Activated T-helper 1 cell treated with anti-CD3 and anti-CD28 coated beads, Interleukin-12 subunit alpha, Interleukin-12 subunit beta, Interleukin-2, Interleukin-4 antibody, amounts not matched to agents 30 ng/mL and 10 ng/mL and 1 ng/mL, durations not matched to agents 14 hours and 24 hours and 36 hours (primary cell): ENCODE results near the gene SLC30A1. TPM values are rescaled to one million over a fixed set of nuclear protein-coding genes. Genes with fewer than 3 reads are reported as not detected.
"Not testable (repeated sequence)": the region's sequence is repeated elsewhere in the genome, so short reads cannot be mapped to it uniquely, and the experiment has no call there.

Experiments used
- DNase-seq: peaks from one replicate; pipeline ENCODE4 v3.0.0; 2021; ENCODE audit warnings: low spot score
- H3K27ac Mint-ChIP-seq: one replicate; pipeline ENCODE4 v1.8.0; 2021; ENCODE audit warnings: mild to moderate bottlenecking, mixed read lengths
- H3K27me3 Mint-ChIP-seq: one replicate; pipeline ENCODE4 v1.8.0; 2022; ENCODE audit warnings: mild to moderate bottlenecking, moderate library complexity, mixed read lengths; ENCODE audit not compliant: insufficient read depth
- H3K36me3 Mint-ChIP-seq: one replicate; pipeline ENCODE4 v1.8.0; 2021; ENCODE audit warnings: low read depth, mixed read lengths
- H3K4me1 Mint-ChIP-seq: one replicate; pipeline ENCODE4 v1.8.0; 2021; ENCODE audit warnings: low read depth, mixed read lengths
- H3K4me3 Mint-ChIP-seq: one replicate; pipeline ENCODE4 v1.8.0; 2021; ENCODE audit warnings: mild to moderate bottlenecking, moderate library complexity, mixed read lengths
- H3K9me3 Mint-ChIP-seq: one replicate; pipeline ENCODE4 v1.8.0; 2021; ENCODE audit warnings: mixed read lengths
- intact Hi-C: fragments of 100-400 bp; cut with micrococcal nuclease; formaldehyde crosslinking; loops from one replicate; pipeline ENCODE4 v1.15.1; 2024
- total RNA-seq: library from RNA; stranded (reverse); gene quantifications from 2 replicates; pipeline ENCODE4 v1.2.3, GENCODE V29; 2022

The SLC30A1 gene, protein sequence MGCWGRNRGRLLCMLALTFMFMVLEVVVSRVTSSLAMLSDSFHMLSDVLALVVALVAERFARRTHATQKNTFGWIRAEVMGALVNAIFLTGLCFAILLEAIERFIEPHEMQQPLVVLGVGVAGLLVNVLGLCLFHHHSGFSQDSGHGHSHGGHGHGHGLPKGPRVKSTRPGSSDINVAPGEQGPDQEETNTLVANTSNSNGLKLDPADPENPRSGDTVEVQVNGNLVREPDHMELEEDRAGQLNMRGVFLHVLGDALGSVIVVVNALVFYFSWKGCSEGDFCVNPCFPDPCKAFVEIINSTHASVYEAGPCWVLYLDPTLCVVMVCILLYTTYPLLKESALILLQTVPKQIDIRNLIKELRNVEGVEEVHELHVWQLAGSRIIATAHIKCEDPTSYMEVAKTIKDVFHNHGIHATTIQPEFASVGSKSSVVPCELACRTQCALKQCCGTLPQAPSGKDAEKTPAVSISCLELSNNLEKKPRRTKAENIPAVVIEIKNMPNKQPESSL
- 10.6 and 12.0 TPM in 2 replicates for total RNA-seq

DNA sequence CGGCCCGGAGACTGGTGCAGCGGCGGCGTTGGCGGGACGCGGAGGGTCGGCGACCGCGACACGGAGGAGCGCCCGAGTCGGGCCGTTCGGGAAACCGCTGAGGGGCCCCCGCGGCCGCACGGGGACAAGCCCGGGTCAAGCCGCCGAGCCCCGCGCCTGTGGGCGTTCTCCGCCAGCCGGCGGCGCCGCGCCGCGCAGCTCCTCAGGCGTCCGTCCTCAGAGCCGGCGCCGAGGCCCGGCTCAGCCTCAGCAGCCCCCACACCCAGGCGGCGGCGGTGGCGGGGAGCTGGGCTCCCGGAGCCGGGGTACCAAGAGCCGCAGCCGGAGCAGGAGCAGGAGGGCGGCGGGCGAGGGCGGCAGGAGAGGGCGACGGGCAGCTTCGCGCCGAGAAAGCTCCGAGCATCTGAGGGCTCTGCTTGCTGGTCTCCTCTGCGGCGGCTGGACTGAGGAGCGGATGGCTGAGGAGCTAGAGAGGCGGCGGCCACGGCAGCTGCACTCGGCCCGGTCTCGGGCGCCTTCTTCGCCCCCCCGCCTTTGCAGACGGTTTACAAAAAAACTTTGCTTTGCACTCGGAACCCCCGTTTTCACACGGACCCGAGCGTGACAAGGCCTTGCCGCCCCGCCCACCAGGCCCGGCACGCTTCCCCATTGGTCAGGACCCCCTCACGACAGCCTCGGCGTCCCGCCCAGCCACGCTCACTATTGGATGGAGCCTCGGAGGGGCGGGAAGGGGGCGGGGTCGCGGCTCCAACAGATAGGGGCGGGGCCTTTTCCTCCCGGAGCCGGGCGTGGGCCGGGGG, at the start of gene SLC30A1:
SLC30A1 (minus strand) TSS at position 522 of the 800 bp plus-strand sequence. CDS start 549 bp downstream, outside the sequence.
- peaks cover 42% of the 10 kb centered on the region for H3K4me1 Mint-ChIP-seq
- peak within 1 kb of the TSS; percentile 94 for H3K4me3 Mint-ChIP-seq
- peak; percentile 99 for DNase-seq

DNA sequence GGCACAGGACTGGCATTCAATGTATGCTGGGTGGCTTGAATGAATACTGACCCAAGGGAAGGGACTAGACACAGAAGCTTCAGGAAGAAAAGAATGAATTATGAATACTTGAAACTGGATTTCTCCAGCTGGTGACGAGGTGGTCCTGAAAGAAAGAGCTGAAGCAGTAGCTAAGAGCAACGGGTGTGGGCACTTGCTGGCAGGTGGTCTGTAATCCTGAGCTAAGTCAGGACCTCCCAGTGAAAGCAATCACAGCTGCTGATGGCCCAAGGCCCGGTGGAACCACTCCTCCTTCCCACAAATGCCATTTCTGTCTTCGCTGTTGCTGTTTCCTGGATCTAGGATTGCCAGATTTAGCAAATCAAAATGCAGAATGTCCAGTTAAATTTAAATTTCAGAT, 49.5 kb upstream of the SLC30A1 start:
- no peak for DNase-seq
- no peak overlapping the region for H3K27ac Mint-ChIP-seq
- intact Hi-C loops: no loop called here
- H3K9me3 Mint-ChIP-seq: no peaks in the 10 kb centered on the region
- no peaks in the 10 kb centered on the region for H3K36me3 Mint-ChIP-seq
- peaks cover 10% of the 10 kb centered on the region for H3K27me3 Mint-ChIP-seq
- H3K4me3 Mint-ChIP-seq: no peak overlapping the region
- H3K4me1 Mint-ChIP-seq: peaks cover 14% of the 10 kb centered on the region

More for the DNA sequence above, at the start of gene SLC30A1:
- Mint-ChIP-seq H3K9me3 (no peaks in the 10 kb centered on the region), H3K27ac (peak within 1 kb of the TSS; percentile 88), H3K36me3 (peaks cover 17% of the 10 kb centered on the region), H3K27me3 (peaks cover under 1% of the 10 kb centered on the region)
- intact Hi-C loops: loop anchor here (1.0 to 10.0 kb wide), 15 partner anchors 9 to 1278 kb away; partner anchors contain the start of genes DTL, FLVCR1, INTS7 and LPGAT1

DNA sequence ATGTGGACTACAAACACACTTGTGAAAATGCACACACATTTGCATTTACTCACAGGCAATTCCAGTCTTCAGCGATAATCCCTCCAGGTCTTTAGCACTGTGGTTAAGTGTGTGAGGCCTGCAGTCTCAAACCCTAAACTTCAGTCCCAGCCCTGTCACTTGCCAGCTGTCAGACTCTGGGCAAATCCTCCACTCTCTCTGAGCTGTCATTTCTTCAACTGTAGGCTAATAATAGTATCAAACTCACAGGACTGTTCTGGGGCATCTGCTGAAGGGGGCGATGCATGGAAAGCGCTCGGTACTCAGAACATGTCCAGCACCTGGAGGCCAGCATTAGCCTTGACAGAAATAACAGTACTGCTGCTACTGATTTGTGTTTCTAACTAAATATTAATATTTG, 48.3 kb upstream of the SLC30A1 start:
- Mint-ChIP-seq H3K27ac (no peak overlapping the region), H3K27me3 (peaks cover 10% of the 10 kb centered on the region), H3K4me1 (peaks cover 17% of the 10 kb centered on the region), H3K36me3 (no peaks in the 10 kb centered on the region), H3K4me3 (no peak overlapping the region), H3K9me3 (no peaks in the 10 kb centered on the region)
- DNase-seq: no peak
- intact Hi-C loops: no loop called here

DNA sequence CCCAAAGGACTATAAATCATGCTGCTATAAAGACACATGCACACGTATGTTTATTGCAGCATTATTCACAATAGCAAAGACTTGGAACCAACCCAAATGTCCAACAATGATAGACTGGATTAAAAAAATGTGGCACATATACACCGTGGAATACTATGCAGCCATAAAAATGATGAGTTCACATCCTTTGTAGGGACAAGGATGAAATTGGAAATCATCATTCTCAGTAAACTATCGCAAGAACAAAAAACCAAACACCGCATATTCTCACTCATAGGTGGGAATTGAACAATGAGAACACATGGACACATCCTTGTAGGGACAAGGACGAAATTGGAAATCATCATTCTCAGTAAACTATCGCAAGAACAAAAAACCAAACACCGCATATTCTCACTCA, 46.9 kb upstream of the SLC30A1 start:
- intact Hi-C loops, H3K27ac Mint-ChIP-seq, H3K9me3 Mint-ChIP-seq, H3K4me3 Mint-ChIP-seq, DNase-seq, H3K36me3 Mint-ChIP-seq: not testable (repeated sequence)
- H3K27me3 Mint-ChIP-seq: peaks cover 10% of the 10 kb centered on the region
- peaks cover 15% of the 10 kb centered on the region for H3K4me1 Mint-ChIP-seq

- no peak overlapping the region for H3K4me3 Mint-ChIP-seq
- no peak for DNase-seq
- no peaks in the 10 kb centered on the region for H3K9me3 Mint-ChIP-seq
- intact Hi-C loops: no loop called here
- H3K4me1 Mint-ChIP-seq: peaks cover 15% of the 10 kb centered on the region
- H3K27ac Mint-ChIP-seq: no peak overlapping the region
- H3K36me3 Mint-ChIP-seq: no peaks in the 10 kb centered on the region
- peaks cover 10% of the 10 kb centered on the region for H3K27me3 Mint-ChIP-seq
Observed at GRCh38 chr1:211625040-211625439, 46.1 kb upstream of the SLC30A1 start.

GRCh38 chr1:211623515-211623914, 44.6 kb upstream of the SLC30A1 start:
- no peak for DNase-seq
- Mint-ChIP-seq H3K36me3 (no peaks in the 10 kb centered on the region), H3K27me3 (peaks cover 6% of the 10 kb centered on the region), H3K4me3 (no peak overlapping the region), H3K9me3 (no peaks in the 10 kb centered on the region), H3K27ac (no peak overlapping the region), H3K4me1 (peaks cover 15% of the 10 kb centered on the region)
- intact Hi-C loops: loop anchor here (2.0 kb wide), 1 partner anchor 47 kb away; no protein-coding TSS in a partner anchor

DNA sequence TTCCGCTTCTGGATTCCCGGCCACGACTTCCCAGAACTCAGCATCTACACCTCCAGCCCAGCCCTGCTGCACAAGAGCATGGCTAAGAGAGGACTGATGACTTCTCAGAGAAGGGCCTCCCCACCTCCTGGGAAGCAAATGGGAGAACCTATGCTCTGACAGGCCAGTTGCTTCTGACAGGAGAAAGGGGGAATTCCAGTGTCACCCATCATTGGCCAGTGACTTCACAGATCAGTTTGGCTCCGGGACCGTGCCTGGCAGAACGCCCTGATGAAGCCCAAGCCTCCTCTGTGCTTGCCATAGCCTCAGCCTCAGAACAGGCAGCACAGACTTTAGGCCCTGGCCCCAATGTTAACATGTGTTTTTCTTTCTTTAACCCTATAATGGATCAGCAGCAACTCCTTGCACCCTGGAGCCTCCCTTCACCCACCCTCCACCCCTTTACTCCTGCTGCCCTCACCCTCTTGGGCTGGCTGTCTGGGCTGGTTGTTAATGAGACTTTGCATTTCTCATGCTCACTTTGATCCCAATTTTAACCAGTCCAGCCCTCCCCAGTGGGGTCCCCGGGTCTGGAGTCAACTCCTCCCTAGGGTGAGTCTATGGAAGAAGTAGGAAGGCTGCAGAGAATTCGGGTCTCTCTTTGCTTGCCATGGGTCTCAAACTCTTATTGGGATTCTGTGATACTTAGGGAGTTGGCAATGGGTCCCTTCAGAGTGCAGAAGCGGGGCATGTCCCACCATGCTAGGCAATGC, 42.7 kb upstream of the SLC30A1 start:
- H3K9me3 Mint-ChIP-seq: no peaks in the 10 kb centered on the region
- DNase-seq: no peak
- no peak overlapping the region for H3K4me3 Mint-ChIP-seq
- H3K27ac Mint-ChIP-seq: no peak overlapping the region
- intact Hi-C loops: loop anchor here (2.0 kb wide), 1 partner anchor 45 kb away; no protein-coding TSS in a partner anchor
- peaks cover 2% of the 10 kb centered on the region for H3K27me3 Mint-ChIP-seq
- peaks cover 15% of the 10 kb centered on the region for H3K4me1 Mint-ChIP-seq
- no peaks in the 10 kb centered on the region for H3K36me3 Mint-ChIP-seq

DNA sequence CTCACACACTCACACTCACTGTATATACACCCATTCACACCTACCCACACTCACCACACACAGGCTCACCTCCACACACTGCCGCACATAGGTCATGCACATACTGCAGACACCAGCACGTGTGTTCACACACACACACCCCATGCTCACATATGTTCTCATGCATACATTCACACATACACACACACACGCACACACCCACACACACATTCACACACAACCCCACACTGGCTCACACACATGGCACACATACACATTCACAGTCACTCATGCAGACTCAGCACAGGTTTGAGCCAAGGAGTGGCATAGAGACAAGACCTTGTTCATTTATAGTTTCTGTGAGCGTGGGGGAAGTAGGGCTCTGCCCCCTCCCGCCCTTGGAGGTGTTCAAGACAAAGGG, 41.1 kb upstream of the SLC30A1 start:
- DNase-seq: no peak
- Mint-ChIP-seq H3K9me3 (no peaks in the 10 kb centered on the region), H3K27ac (no peak overlapping the region), H3K4me1 (peaks cover 15% of the 10 kb centered on the region), H3K27me3 (no peaks in the 10 kb centered on the region), H3K4me3 (no peak overlapping the region), H3K36me3 (no peaks in the 10 kb centered on the region)
- intact Hi-C loops: no loop called here

DNA sequence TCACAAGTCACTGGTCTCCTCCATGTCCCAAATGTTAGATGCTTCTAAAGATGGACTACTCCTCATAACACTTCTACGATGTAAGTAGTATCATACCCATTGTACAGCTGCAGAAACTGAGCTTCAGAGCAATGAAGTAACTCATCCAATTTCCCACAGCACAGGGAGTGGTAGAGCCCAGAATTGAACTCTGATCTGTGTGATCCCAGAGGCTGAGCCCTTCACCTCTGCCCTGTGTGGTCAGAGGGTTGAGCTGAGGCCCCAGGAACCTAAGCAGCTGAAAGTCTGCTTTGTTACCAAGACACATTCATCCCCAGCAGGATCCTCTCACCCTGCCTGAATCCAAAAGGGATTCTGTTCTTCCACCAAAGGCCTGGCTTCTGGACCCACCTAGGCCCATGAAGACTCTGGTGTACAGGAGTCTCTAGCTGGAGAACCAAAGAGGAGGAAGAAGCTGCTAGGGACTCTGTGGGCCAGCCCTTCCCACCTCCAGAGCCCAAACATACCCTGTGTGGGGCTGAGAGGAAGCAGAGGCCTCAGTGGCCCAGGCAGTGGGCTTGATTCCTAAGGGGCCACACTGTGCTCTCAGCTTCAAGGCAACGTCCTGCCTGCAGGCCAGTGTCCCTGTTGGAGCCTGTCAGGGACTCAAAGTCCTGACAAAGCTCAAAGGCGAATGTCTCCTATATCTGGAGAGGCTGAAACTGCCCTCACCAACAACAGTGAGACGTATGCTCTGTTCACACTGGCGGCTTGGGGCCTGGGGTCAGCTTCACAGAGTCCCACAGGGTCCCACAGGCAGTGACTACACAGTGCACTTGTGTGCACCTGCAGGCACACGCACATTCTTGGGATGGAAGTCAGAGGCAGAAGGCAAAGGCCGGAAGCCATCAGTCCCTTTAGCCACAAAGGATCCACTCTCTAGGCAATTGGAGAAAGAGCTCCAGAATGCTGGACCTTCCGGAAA, 40.4 kb upstream of the SLC30A1 start:
- H3K4me3 Mint-ChIP-seq: no peak overlapping the region
- intact Hi-C loops: no loop called here
- no peak overlapping the region for H3K27ac Mint-ChIP-seq
- peaks cover 15% of the 10 kb centered on the region for H3K4me1 Mint-ChIP-seq
- no peaks in the 10 kb centered on the region for H3K36me3 Mint-ChIP-seq
- no peaks in the 10 kb centered on the region for H3K9me3 Mint-ChIP-seq
- no peak for DNase-seq
- H3K27me3 Mint-ChIP-seq: no peaks in the 10 kb centered on the region

DNA sequence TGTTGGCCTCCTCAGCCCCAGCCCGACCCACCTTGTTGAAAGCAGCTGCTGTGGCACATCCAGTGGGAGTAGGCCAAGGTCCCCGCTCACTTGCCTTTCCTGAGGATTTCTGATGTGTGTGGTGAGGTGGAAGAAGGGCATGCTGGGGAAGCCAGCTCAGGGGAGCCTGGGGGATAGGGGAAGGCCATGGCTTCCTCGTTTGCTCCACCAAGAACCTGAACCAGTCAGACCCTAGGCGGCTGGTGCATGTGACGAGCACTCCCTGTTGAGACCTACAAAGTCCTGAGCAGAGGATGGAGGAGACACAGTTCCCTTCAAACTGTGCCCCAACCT, 38.0 kb upstream of the SLC30A1 start:
- Mint-ChIP-seq H3K27ac (no peak overlapping the region), H3K9me3 (no peaks in the 10 kb centered on the region), H3K4me1 (no peaks in the 10 kb centered on the region), H3K27me3 (no peaks in the 10 kb centered on the region), H3K4me3 (no peak overlapping the region), H3K36me3 (no peaks in the 10 kb centered on the region)
- intact Hi-C loops: no loop called here
- DNase-seq: no peak

DNA sequence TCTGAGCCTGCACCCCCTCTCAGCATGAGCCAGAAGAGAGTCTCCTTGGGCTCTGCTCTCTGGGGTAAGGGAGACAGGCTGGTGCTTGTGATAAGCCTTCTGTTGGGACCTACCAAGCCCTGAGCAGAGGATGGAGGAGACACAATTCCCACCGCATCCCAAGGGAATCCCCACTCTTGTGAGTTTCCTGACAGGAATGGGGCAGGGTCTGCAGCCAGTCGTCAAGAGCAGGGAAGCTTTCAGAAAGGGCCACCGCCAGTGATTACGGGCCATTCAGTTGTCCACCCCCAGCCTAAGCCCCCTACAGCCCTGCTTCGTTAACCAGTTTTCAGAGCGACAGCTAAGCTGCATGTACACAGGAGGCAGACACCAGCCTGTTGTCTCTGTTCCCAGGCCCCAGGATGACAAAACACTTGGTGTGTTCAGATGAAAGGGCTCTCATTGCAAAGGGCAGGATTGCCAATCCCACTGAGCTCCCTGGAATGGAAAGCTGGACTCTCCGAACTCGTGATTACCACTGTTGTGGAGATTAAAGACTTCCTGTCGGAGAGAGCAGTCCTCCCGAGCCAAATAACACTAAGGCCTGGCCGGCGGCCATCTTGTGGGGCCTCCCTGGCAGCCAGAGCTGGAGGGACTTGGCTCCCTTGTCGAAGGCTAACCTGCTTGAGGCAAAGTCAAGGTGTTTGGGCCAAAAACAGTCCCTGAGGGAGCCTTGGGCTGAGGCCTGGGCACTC, 37.4 kb upstream of the SLC30A1 start:
- Mint-ChIP-seq H3K4me3 (no peak overlapping the region), H3K27me3 (no peaks in the 10 kb centered on the region), H3K27ac (no peak overlapping the region), H3K9me3 (no peaks in the 10 kb centered on the region), H3K4me1 (no peaks in the 10 kb centered on the region), H3K36me3 (no peaks in the 10 kb centered on the region)
- intact Hi-C loops: no loop called here
- DNase-seq: no peak
